Activated CD4-positive, alpha-beta T cell treated with anti-CD3 and anti-CD28 coated beads, Interleukin-2, amount 10 ng/mL, durations not matched to agents 24 days and 14 days (primary cell): Measurements from ENCODE around the gene PLIN1. TPM values are rescaled to one million over a fixed set of nuclear protein-coding genes. Genes with fewer than 3 reads are reported as not detected.

Experiments
- total RNA-seq: library from RNA; stranded (reverse); gene quantifications from 2 replicates; pipeline ENCODE4 v1.2.3, GENCODE V29; 2022

The PLIN1 gene
- total RNA-seq, 1 donor from 2014 or later: 0.14 TPM

Other genes with a start within 250 kb of the PLIN1 start
- gene RHCG, start 182.8 kb downstream of the PLIN1 start, total RNA-seq: not detected in 2 replicates
- 18.8 and 21.0 TPM in 2 replicates for gene TICRR, start 103.9 kb downstream of the PLIN1 start, total RNA-seq
- 1.9 TPM in 2 replicates for gene KIF7, start 23.9 kb downstream of the PLIN1 start, total RNA-seq
- gene PEX11A, start 11.4 kb upstream of the PLIN1 start, total RNA-seq: 1.6 and 2.1 TPM in 2 replicates
- not detected in 2 replicates for gene WDR93, start 11.4 kb upstream of the PLIN1 start, total RNA-seq
- gene MESP1, start 71.9 kb upstream of the PLIN1 start, total RNA-seq: 5.6 and 7.3 TPM in 2 replicates
- 0.24 TPM in 1 of 2 replicates, not detected in the other for gene MESP2, start 97.0 kb upstream of the PLIN1 start, total RNA-seq
- 0.80 and 0.89 TPM in 2 replicates for gene ANPEP, start 135.5 kb upstream of the PLIN1 start, total RNA-seq
- 20.3 and 20.6 TPM in 2 replicates for gene AP3S2, start 214.6 kb upstream of the PLIN1 start, total RNA-seq
- not detected in 2 replicates for gene ARPIN, start 233.6 kb upstream of the PLIN1 start, total RNA-seq